CD14-positive monocyte (primary cell): ENCODE results near the gene TGDS. TPM values are rescaled to one million over a fixed set of nuclear protein-coding genes. Genes with fewer than 3 reads are reported as not detected.
A peak's percentile ranks its signal among the peaks of the same experiment; 100 is the strongest.

ENCODE experiments used
- DNase-seq, 3 donors: peaks; one replicate each; pipeline ENCODE4 v3.0.0-alpha.2; 2011 to 2022
- H2AFZ ChIP-seq: 2 replicates; pipeline ENCODE4 v1.6.0; 2012; ENCODE audit warnings: mild to moderate bottlenecking, low read depth, low read length, inconsistent platforms; ENCODE audit not compliant: insufficient read depth, poor library complexity, severe bottlenecking
- H3K27ac ChIP-seq, 2 donors: 1 replicate in 1 of 2; 2 replicates in 1 of 2; pipeline ENCODE4 v1.5.1; 2012 to 2013; ENCODE audit warnings: low read length in 2 of 2, control low read depth in 1 of 2, inconsistent platforms in 1 of 2, low read depth in 1 of 2, mild to moderate bottlenecking in 1 of 2
- H3K27me3 ChIP-seq, 2 donors: one replicate each; pipeline versions ENCODE4 v1.6.0 to v1.6.1; 2011 to 2013; ENCODE audit warnings: low read length in 2 of 2; ENCODE audit not compliant: control insufficient read depth in 2 of 2, insufficient read depth in 2 of 2
- H3K36me3 ChIP-seq, 2 donors: replicated peaks in 1 of 2; 1 replicate in 1 of 2; 2 replicates in 1 of 2; pipeline versions ENCODE4 v1.5.1 to v1.6.1; 2012 to 2013; ENCODE audit warnings: low read length in 2 of 2, control low read depth in 1 of 2, inconsistent platforms in 1 of 2, mild to moderate bottlenecking in 1 of 2; ENCODE audit not compliant: insufficient read depth in 2 of 2, control insufficient read depth in 1 of 2
- H3K4me1 ChIP-seq, 2 donors: 1 replicate in 1 of 2; 2 replicates in 1 of 2; pipeline versions ENCODE4 v1.5.1 to v1.6.1; 2012 to 2013; ENCODE audit warnings: low read length in 2 of 2, control low read depth in 1 of 2, inconsistent platforms in 1 of 2, mild to moderate bottlenecking in 1 of 2, moderate library complexity in 1 of 2; ENCODE audit not compliant: insufficient read depth in 2 of 2, control insufficient read depth in 1 of 2
- H3K4me2 ChIP-seq: replicated peaks from 2 replicates; pipeline ENCODE3; 2012; ENCODE audit warnings: low read length, moderate library complexity, mild to moderate bottlenecking; ENCODE audit not compliant: poor library complexity, severe bottlenecking; ENCODE audit errors: extremely low read depth
- H3K4me3 ChIP-seq, 3 experiments: fragments of 200-600 bp in 1 of 3; sonication (generic) in 1 of 3; replicated peaks in 1 of 3; 1 replicate in 2 of 3; 2 replicates in 1 of 3; pipeline ENCODE4 v1.5.1; 2011 to 2013; ENCODE audit warnings: low read length in 3 of 3, mild to moderate bottlenecking in 3 of 3, control low read depth in 2 of 3, low read depth in 2 of 3, inconsistent platforms in 1 of 3, moderate library complexity in 1 of 3
- H3K79me2 ChIP-seq: 2 replicates; pipeline ENCODE4 v1.6.0; 2012; ENCODE audit warnings: mild to moderate bottlenecking, control low read depth, inconsistent platforms, low read length, moderate library complexity; ENCODE audit not compliant: insufficient read depth
- H3K9ac ChIP-seq: 2 replicates; pipeline ENCODE4 v1.6.0; 2017; ENCODE audit warnings: low read length, mild to moderate bottlenecking; ENCODE audit not compliant: insufficient read depth, poor library complexity, severe bottlenecking
- H3K9me3 ChIP-seq, 2 donors: replicated peaks in 1 of 2; 1 replicate in 1 of 2; 2 replicates in 1 of 2; pipeline versions ENCODE4 v1.5.1 to v1.6.1; 2012 to 2013; ENCODE audit warnings: low read length in 2 of 2, control low read depth in 1 of 2; ENCODE audit not compliant: control insufficient read depth in 1 of 2, insufficient read depth in 1 of 2
- H4K20me1 ChIP-seq: 2 replicates; pipeline ENCODE4 v1.6.0; 2012; ENCODE audit warnings: mild to moderate bottlenecking, low read length, control low read depth, moderate library complexity; ENCODE audit not compliant: insufficient read depth
- H3K27ac Mint-ChIP-seq, 7 donors: one replicate each; pipeline ENCODE4 v1.8.0; 2020; ENCODE audit warnings: mild to moderate bottlenecking in 7 of 7, mixed read lengths in 7 of 7, moderate library complexity in 6 of 7, inconsistent platforms in 2 of 7
- H3K27me3 Mint-ChIP-seq, 3 donors: one replicate each; pipeline ENCODE4 v1.8.0; 2021 to 2022; ENCODE audit warnings: low read depth in 3 of 3, mild to moderate bottlenecking in 3 of 3, mixed read lengths in 3 of 3, moderate library complexity in 3 of 3, inconsistent platforms in 1 of 3
- H3K36me3 Mint-ChIP-seq, 2 donors: one replicate each; pipeline ENCODE4 v1.8.0; 2020; ENCODE audit warnings: mixed read lengths in 2 of 2, inconsistent platforms in 1 of 2, mild to moderate bottlenecking in 1 of 2
- H3K4me1 Mint-ChIP-seq: one replicate; pipeline ENCODE4 v1.8.0; 2020; ENCODE audit warnings: mild to moderate bottlenecking, mixed read lengths
- H3K4me3 Mint-ChIP-seq, 2 donors: one replicate each; pipeline ENCODE4 v1.8.0; 2020; ENCODE audit warnings: mild to moderate bottlenecking in 2 of 2, mixed read lengths in 2 of 2, moderate library complexity in 1 of 2
- H3K9me3 Mint-ChIP-seq, 7 donors: one replicate each; pipeline ENCODE4 v1.8.0; 2020 to 2022; ENCODE audit warnings: mixed read lengths in 7 of 7, mild to moderate bottlenecking in 6 of 7, moderate library complexity in 6 of 7, inconsistent platforms in 2 of 7
- CTCF ChIP-seq: fragments of 200-600 bp; IDR thresholded peaks from one replicate; pipeline ENCODE4 v1.8.0; 2022; ENCODE audit warnings: antibody characterized with exemption, mild to moderate bottlenecking
- WGBS: methylation state at CpG from one replicate; pipeline ENCODE4 v1.1.5; 2013; ENCODE audit warnings: missing lambda C conversion rate; ENCODE audit not compliant: insufficient coverage; 5-methylcytosine and 5-hydroxymethylcytosine counted together
- intact Hi-C, 2 donors: fragments of 100-400 bp; cut with micrococcal nuclease; formaldehyde crosslinking; loops; one replicate each; pipeline versions ENCODE4 v1.15.0 to v1.15.1; 2023
- polyA plus RNA-seq, 3 donors: library from polyadenylated mRNA; depleted of rRNA in 1 of 3; unstranded in 2 of 3; stranded (reverse) in 1 of 3; fragments of 300-500 nt in 2 of 3; fragments of >200 nt in 1 of 3; fragmentation: Illumina TruSeq in 2 of 3; gene quantifications; 1 replicate in 2 of 3; 2 replicates in 1 of 3; pipeline ENCODE4 v1.2.3, GENCODE V29; 2012 to 2021

Gene TGDS
- polyA plus RNA-seq, 3 donors: 5.2 to 6.8 (median 5.6) TPM

GRCh38 chr13:94601446-94602431, 5.8 kb upstream of the TGDS start, which contains the start of gene GPR180:
Gene GPR180 (plus strand): TSS chr13:94601857. CDS start chr13:94601928, 71 bp downstream.
- peak within 1 kb of the TSS; percentile 80 to 89 for H3K4me3 Mint-ChIP-seq
- under 1% methylated on average over 66 of the region's 71 CpGs for WGBS
- peaks cover 1 to 9% (median 4%) of the 10 kb centered on the region in 7 donors for H3K9me3 Mint-ChIP-seq
- H3K36me3 Mint-ChIP-seq: peaks cover 5 to 12% of the 10 kb centered on the region in 2 donors
- Histone ChIP-seq H2AFZ (peak within 1 kb of the TSS; percentile 98), H3K4me3 (peak within 1 kb of the TSS; percentile 61 to 89 (median 65)), H4K20me1 (no peaks in the 10 kb centered on the region), H3K4me2 (peak within 1 kb of the TSS; percentile 97), H3K27me3 (no peaks in the 10 kb centered on the region), H3K4me1 (peaks cover 11 to 23% of the 10 kb centered on the region in 2 donors), H3K9ac (peak within 1 kb of the TSS; percentile 74), H3K36me3 (peaks cover 9 to 15% of the 10 kb centered on the region in 2 donors), H3K9me3 (no peaks in the 10 kb centered on the region), H3K27ac (peak within 1 kb of the TSS in 1 of 2 donors; percentile 49), H3K79me2 (peaks cover 19% of the 10 kb centered on the region)
- H3K27me3 Mint-ChIP-seq: peaks cover 0 to 5% (median 3%) of the 10 kb centered on the region in 3 donors
- no peak for TF ChIP-seq CTCF
- DNase-seq: peak; percentile 90 to 94 (median 94)
- H3K27ac Mint-ChIP-seq: peak within 1 kb of the TSS in 3 of 7 donors; percentile 18 to 70 (median 42)
- H3K4me1 Mint-ChIP-seq: peaks cover 9% of the 10 kb centered on the region
- intact Hi-C loops: no loop called here

GRCh38 chr13:94599877-94600276, 3.9 kb upstream of the TGDS start:
- H3K36me3 Mint-ChIP-seq: no peaks in the 10 kb centered on the region
- Histone ChIP-seq H3K9ac (no peak overlapping the region), H3K4me2 (no peak overlapping the region), H3K27ac (no peak overlapping the region), H3K4me1 (peaks cover 23 to 39% of the 10 kb centered on the region in 2 donors), H3K79me2 (peaks cover 29% of the 10 kb centered on the region), H3K4me3 (no peak overlapping the region), H4K20me1 (no peaks in the 10 kb centered on the region), H3K27me3 (no peaks in the 10 kb centered on the region), H2AFZ (no peak overlapping the region), H3K9me3 (no peaks in the 10 kb centered on the region), H3K36me3 (no peaks in the 10 kb centered on the region)
- intact Hi-C loops: no loop called here
- H3K27ac Mint-ChIP-seq: no peak overlapping the region
- DNase-seq: no peak
- WGBS: 100% methylated on average over 2 of the region's 3 CpGs
- peaks cover 0 to 5% (median 3%) of the 10 kb centered on the region in 3 donors for H3K27me3 Mint-ChIP-seq
- TF ChIP-seq CTCF: no peak
- no peak overlapping the region for H3K4me3 Mint-ChIP-seq
- peaks cover 1 to 9% (median 4%) of the 10 kb centered on the region in 7 donors for H3K9me3 Mint-ChIP-seq
- H3K4me1 Mint-ChIP-seq: peaks cover 21% of the 10 kb centered on the region
